ENCODE measurements around the gene MYO16. TPM values are rescaled to one million over a fixed set of nuclear protein-coding genes. Genes with fewer than 3 reads are reported as not detected.

MYO16 gene
- total RNA-seq, 3 donors from 2014 or later, result 0.15 to 0.48 (median 0.33) TPM

DNA sequence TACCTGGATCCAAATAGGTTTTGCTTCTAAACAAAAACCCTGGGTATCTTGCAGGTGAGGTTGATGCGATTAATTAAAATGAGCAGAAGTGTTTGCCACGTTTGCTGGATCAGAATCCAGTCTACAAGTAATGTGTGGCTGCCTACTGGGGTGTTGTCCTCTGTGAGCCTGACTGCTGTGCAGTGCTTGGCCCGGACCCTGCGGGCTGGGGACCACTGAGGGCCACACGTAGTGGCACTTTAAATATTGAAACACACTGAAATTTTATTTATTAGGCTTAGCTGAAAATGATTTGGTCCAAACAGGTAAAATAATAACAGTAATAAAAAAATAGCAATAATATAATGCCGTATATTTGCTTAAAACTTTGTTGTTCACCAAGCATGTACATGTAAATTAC is 338.0 kb downstream of the MYO16 start:
- no peaks in the 10 kb centered on the region for H3K9me3 ChIP-seq
- no peak overlapping the region for H3K27ac ChIP-seq
- H3K4me1 ChIP-seq, result no peaks in the 10 kb centered on the region
- no peak for DNase-seq (ENCODE audit: low spot score in 2 of 2)
- no peak overlapping the region for H3K4me3 ChIP-seq
- H3K27me3 ChIP-seq, result no peaks in the 10 kb centered on the region
- H3K36me3 ChIP-seq, result no peaks in the 10 kb centered on the region
- intact Hi-C loops (cut with DNase I; ENCODE audit: low total_unique reads), result no loop called here
- TF ChIP-seq POLR2A (IDR thresholded peaks at IDR 0.05) (no peak), POLR2AphosphoS5 (IDR thresholded peaks at IDR 0.05) (no peak)
- TF ChIP-seq, protein P1, sequence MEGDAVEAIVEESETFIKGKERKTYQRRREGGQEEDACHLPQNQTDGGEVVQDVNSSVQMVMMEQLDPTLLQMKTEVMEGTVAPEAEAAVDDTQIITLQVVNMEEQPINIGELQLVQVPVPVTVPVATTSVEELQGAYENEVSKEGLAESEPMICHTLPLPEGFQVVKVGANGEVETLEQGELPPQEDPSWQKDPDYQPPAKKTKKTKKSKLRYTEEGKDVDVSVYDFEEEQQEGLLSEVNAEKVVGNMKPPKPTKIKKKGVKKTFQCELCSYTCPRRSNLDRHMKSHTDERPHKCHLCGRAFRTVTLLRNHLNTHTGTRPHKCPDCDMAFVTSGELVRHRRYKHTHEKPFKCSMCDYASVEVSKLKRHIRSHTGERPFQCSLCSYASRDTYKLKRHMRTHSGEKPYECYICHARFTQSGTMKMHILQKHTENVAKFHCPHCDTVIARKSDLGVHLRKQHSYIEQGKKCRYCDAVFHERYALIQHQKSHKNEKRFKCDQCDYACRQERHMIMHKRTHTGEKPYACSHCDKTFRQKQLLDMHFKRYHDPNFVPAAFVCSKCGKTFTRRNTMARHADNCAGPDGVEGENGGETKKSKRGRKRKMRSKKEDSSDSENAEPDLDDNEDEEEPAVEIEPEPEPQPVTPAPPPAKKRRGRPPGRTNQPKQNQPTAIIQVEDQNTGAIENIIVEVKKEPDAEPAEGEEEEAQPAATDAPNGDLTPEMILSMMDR (IDR thresholded peaks at IDR 0.05), result no peak

DNA sequence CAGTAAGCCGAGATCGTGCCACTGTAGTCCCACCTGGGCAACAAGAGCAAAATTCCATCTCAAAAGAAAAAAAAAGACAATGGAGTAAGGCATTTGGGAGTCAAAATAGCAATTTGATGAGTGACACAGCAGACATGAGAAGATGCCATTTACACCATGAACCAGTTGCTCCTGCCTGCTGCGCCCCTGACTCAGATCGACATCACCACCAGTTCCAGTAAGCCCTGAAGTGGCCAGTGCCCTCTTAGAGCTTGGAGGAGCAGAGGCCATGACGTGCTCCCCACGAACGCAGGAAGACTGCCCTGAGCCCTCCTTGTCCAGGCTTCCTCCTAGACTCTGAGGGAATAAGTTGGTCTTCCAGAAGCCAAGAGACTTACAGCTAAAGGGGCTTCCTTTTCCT is 339.2 kb downstream of the MYO16 start:
- no peaks in the 10 kb centered on the region for H3K9me3 ChIP-seq
- TF ChIP-seq, protein P1 (IDR thresholded peaks at IDR 0.05), result no peak
- no peak for TF ChIP-seq POLR2AphosphoS5 (IDR thresholded peaks at IDR 0.05)
- TF ChIP-seq POLR2A (IDR thresholded peaks at IDR 0.05), result no peak
- no peaks in the 10 kb centered on the region for H3K27me3 ChIP-seq
- no peak for DNase-seq (ENCODE audit: low spot score in 2 of 2)
- H3K4me1 ChIP-seq, result no peaks in the 10 kb centered on the region
- no peak overlapping the region for H3K4me3 ChIP-seq
- no peak overlapping the region for H3K27ac ChIP-seq
- intact Hi-C loops (cut with DNase I; ENCODE audit: low total_unique reads), result no loop called here
- H3K36me3 ChIP-seq, result no peaks in the 10 kb centered on the region

DNA sequence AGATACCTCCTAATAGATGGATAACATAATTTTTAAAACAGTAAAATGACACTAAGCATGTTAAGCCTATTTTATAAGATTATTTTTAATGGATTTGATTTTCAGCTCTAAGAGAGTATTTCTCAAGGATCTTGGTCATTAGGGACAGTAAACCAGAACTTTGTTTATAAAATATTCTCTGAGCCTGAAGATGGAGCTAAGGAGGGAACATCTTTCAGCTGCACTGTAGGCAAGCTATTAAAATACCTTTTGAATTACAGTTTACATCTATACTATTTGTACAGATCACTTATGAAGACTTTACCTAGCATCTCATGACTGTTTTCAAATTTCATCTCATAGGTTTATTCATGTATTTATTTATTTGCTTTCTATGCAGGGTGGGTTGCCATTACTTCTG is 345.3 kb downstream of the MYO16 start:
- no peak for DNase-seq (ENCODE audit: low spot score in 2 of 2)
- intact Hi-C loops (cut with DNase I; ENCODE audit: low total_unique reads), result no loop called here
- no peak overlapping the region for H3K27ac ChIP-seq
- H3K4me1 ChIP-seq, result no peaks in the 10 kb centered on the region
- H3K4me3 ChIP-seq, result no peak overlapping the region
- H3K36me3 ChIP-seq, result no peaks in the 10 kb centered on the region
- TF ChIP-seq POLR2AphosphoS5 (IDR thresholded peaks at IDR 0.05) (no peak), POLR2A (IDR thresholded peaks at IDR 0.05) (no peak)
- TF ChIP-seq, protein P1 (IDR thresholded peaks at IDR 0.05), result no peak
- H3K27me3 ChIP-seq, result no peaks in the 10 kb centered on the region
- no peaks in the 10 kb centered on the region for H3K9me3 ChIP-seq

DNA sequence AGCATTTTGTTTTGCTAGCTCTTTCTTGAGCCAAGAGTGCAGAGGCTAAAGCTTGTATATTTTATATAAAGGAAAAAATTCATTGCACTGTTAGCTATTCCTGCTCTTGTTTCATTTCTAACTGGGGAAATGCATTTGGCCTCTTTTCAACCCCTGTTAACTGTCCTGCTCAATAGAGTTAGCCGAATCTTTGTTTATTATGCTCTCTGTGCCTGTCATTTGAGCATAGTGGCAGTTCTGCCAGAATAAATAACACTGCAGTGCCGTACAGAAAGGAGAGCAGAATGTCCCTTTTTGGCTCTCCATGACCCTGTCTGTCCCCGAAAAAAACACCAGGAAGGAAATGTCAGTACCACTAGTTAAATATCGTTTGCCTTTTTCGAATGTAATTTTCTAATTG is 350.8 kb downstream of the MYO16 start:
- no peaks in the 10 kb centered on the region for H3K36me3 ChIP-seq
- intact Hi-C loops (cut with DNase I; ENCODE audit: low total_unique reads), result no loop called here
- no peak for DNase-seq (ENCODE audit: low spot score in 2 of 2)
- H3K27me3 ChIP-seq, result no peaks in the 10 kb centered on the region
- H3K4me1 ChIP-seq, result no peaks in the 10 kb centered on the region
- H3K4me3 ChIP-seq, result no peak overlapping the region
- H3K27ac ChIP-seq, result no peak overlapping the region
- TF ChIP-seq POLR2AphosphoS5 (IDR thresholded peaks at IDR 0.05) (no peak), POLR2A (IDR thresholded peaks at IDR 0.05) (no peak)
- TF ChIP-seq, protein P1 (IDR thresholded peaks at IDR 0.05), result no peak
- no peaks in the 10 kb centered on the region for H3K9me3 ChIP-seq

DNA sequence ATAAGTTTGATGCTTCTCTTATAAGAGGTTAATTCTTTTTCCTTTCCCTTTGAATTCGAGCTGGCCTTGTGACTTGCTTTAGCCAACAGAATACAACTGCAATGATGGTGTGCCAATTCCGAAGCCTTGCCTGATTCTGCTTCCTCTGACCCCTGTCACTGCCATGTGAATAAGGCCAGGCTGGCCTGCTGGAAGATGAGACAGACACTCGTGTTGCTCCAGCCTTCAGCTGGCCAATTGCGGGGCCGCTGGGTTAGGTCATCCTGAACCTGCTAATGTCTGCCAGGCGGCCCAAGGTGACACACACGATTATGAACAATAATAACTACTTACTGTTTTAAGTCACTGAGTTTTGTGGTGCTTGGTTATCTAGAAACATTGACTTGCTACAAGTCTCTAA is 352.0 kb downstream of the MYO16 start:
- intact Hi-C loops (cut with DNase I; ENCODE audit: low total_unique reads), result no loop called here
- H3K27me3 ChIP-seq, result no peaks in the 10 kb centered on the region
- H3K4me1 ChIP-seq, result no peaks in the 10 kb centered on the region
- TF ChIP-seq POLR2AphosphoS5 (IDR thresholded peaks at IDR 0.05), result no peak
- TF ChIP-seq POLR2A (IDR thresholded peaks at IDR 0.05), result no peak
- TF ChIP-seq, protein P1 (IDR thresholded peaks at IDR 0.05), result no peak
- H3K4me3 ChIP-seq, result no peak overlapping the region
- no peaks in the 10 kb centered on the region for H3K36me3 ChIP-seq
- no peaks in the 10 kb centered on the region for H3K9me3 ChIP-seq
- H3K27ac ChIP-seq, result no peak overlapping the region
- no peak for DNase-seq (ENCODE audit: low spot score in 2 of 2)

All from breast epithelium (tissue), 4 donors.